Fibroblast of upper back skin (primary cell): ENCODE results near the gene KIF26B.
A peak's percentile ranks its signal among the peaks of the same experiment; 100 is the strongest.

Experiments used
- DNase-seq: peaks from one replicate; pipeline ENCODE4 v3.0.0-alpha.2; 2013

Gene KIF26B

GRCh38 chr1:245537992-245538391 lies 383.2 kb downstream of the KIF26B start:
- peak; percentile 51 for DNase-seq

- DNase-seq, result no peak
These were observed 383.9 kb downstream of the KIF26B start for GRCh38 chr1:245538671-245539070.

- peak; percentile 57 for DNase-seq
These were observed 386.6 kb downstream of the KIF26B start for GRCh38 chr1:245541369-245541768.

- DNase-seq, result no peak
These were observed 387.6 kb downstream of the KIF26B start for GRCh38 chr1:245542365-245542764.

GRCh38 chr1:245544236-245544635 lies 389.5 kb downstream of the KIF26B start:
- DNase-seq, result no peak

GRCh38 chr1:245546875-245547274 lies 392.1 kb downstream of the KIF26B start:
- DNase-seq, result no peak

GRCh38 chr1:245549996-245550719 lies 395.4 kb downstream of the KIF26B start:
- DNase-seq, result no peak

- DNase-seq, result no peak
These were observed 395.9 kb downstream of the KIF26B start for GRCh38 chr1:245550720-245551043.

- no peak for DNase-seq
These were observed 396.8 kb downstream of the KIF26B start for GRCh38 chr1:245551536-245551935.

- peak; percentile 44 for DNase-seq
These were observed 397.5 kb downstream of the KIF26B start for GRCh38 chr1:245552331-245552730.

GRCh38 chr1:245556057-245556456 lies 401.3 kb downstream of the KIF26B start:
- no peak for DNase-seq

GRCh38 chr1:245558069-245558468 lies 403.3 kb downstream of the KIF26B start:
- DNase-seq, result no peak

- DNase-seq, result no peak
These were observed 405.6 kb downstream of the KIF26B start for GRCh38 chr1:245560316-245560859.

- no peak for DNase-seq
These were observed 407.0 kb downstream of the KIF26B start for GRCh38 chr1:245561665-245562234.

- DNase-seq, result no peak
These were observed 411.3 kb downstream of the KIF26B start for GRCh38 chr1:245566134-245566533.

GRCh38 chr1:245566952-245567351 lies 412.2 kb downstream of the KIF26B start:
- DNase-seq, result peak; percentile 70

- DNase-seq, result no peak
These were observed 417.1 kb downstream of the KIF26B start for GRCh38 chr1:245571815-245572294.

GRCh38 chr1:245572709-245573108 lies 417.9 kb downstream of the KIF26B start:
- no peak for DNase-seq

- DNase-seq, result peak; percentile 39
These were observed 420.9 kb downstream of the KIF26B start for GRCh38 chr1:245575710-245576109.

- DNase-seq, result no peak
These were observed 421.5 kb downstream of the KIF26B start for GRCh38 chr1:245576323-245576722.

- DNase-seq, result no peak
These were observed 422.7 kb downstream of the KIF26B start for GRCh38 chr1:245577191-245578157.

GRCh38 chr1:245578308-245578707 lies 423.5 kb downstream of the KIF26B start:
- no peak for DNase-seq

GRCh38 chr1:245578771-245579170 lies 424.0 kb downstream of the KIF26B start:
- DNase-seq, result peak; percentile 37
